ENCODE measurements around the gene GPX4.

The GPX4 gene

DNA sequence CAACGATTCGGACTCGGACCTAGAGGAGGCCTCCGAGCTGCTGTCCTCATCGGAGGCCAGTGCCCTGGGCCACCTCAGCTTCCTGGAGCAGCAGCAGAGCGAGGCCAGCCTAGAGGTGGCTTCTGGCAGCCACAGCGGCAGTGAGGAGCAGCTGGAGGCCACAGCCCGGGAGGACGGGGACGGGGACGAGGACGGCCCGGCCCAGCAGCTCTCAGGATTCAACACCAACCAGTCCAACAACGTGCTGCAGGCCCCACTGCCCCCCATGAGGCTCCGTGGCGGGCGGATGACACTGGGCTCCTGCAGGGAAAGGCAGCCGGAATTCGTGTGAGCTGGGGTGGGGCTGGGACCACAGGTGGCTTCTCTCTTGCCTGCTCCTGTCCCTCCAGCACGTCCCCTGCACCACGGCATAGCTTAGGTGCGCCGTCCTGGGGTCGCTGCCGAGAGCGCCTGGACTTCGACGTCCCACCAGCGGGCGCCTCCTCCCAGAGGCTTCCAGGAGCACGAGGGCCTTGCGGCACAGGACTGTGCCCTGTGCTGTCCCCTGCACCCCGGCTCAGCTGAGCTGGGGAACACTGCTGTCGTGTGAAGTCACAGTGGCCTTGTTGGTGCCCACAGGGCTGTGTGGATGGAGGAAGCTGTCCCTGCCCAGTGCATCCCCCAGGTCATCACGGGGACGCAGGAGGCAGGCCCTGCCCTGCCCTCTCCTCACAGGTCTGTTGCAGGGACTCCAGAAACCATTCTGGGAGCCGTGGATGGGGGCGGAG is 17.9 kb upstream of the GPX4 start:
- no peak for FAIRE-seq

GRCh38 chr19:1086613-1087012 is 17.2 kb upstream of the GPX4 start:
- FAIRE-seq, result no peak

DNA sequence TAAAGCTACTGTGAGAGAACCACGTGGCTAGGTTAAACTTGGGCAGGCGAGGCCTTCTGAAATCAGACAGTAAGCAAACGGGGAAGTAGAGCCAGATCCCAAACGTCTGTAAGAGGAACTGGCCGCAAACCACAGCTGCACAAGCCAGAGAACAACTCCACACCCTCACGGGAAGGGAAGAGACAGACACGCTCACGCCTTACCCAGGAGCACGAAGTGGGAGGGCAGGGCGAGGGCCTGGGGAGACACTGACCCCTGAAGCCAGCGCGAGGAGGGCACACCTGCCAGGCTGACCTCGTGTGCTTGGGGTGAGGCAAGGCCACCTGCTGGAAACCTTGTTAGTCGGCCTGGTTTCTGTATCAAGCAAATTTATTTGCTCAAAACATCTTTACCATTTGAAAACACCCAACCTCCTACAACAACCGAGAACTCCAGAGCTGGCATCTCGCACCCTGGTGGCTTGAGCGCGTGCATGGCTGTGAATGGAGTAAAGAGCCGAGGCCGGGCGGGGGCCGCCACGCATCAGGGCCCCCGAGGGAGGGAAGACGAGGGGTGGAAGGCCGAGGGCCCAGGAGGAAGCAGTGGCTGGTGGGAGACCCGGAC is 15.9 kb upstream of the GPX4 start:
- no peak for FAIRE-seq

DNA sequence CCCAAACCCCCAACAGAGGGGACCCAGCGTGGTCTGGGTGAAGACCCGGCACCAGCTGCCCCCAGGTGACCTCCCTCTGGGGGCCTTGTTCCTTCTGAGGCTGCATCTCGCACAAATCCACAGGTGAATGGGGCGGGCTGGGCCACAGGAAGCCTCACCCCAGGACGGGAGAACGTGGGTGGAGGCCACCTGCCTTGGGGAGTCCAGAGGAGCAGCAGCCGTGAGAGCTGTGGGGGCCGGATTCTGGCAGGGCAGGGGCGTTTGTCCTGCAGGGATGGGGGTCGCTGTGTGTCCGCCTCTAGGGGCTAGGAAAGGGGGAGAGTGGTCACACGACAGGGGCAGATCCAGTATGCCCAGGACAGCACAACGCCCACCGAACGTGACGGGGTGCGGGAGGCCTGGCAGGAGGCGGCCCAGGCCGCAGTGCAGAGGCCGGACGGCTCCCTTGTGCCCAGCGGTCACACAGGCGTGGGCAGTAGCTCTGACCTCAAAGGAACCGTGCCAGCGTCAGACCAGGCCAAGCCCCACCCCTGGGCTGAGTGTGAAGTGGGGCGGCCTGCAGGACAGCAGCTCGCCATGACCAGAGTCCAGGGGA is 15.3 kb upstream of the GPX4 start:
- FAIRE-seq, result no peak

DNA sequence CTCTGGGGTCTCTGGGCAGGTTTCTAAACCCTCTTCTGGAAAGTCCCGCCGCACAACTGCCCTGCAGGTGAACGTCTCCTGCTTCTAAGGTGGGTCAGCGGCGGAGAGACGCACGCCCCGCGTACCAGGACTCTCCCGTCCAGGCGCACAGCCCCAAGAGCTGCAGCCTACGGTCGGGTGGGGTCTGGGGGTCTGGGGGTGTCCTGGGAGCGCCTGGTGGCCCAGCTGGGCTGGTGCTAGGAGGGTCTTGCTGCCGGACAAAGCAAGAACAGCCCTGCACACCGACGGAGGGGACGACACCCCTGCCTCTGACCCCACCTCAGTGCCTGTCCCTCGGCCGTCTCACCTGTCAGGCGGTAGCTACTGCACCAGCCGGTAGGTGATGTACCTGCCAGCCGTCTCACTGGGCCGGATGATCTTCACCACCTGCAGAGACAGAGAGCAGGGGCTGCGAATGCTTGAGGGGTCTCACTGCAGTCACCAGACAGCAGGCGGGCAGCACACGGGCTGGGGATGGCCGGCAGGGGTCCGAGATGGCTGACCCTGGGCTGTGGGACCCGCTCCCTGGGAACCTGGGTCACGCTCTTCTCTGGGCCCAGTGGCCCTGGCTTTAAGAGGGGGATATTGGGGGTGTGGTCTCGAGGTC is 14.5 kb upstream of the GPX4 start:
- FAIRE-seq, result no peak

DNA sequence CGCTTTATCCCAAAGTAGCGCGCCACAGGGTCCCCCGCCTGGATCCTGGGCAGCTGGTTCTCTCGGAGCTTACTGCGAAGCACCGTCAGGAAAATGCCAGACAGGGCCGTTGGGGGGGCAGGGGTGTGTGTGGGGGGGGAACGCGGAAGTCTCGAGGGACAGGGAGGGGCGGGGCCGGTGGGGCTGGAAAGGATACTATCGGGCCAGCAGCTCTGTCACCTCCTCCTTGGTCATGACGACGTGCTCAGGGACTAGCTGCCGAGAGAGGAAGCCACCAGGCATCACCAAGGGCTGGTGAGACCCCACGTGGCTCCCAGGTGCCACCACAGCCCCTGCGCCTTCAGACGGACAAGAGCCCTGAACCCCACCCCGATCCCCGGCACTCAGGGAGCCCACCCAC is 13.9 kb upstream of the GPX4 start:
- no peak for FAIRE-seq

GRCh38 chr19:1090731-1091543 is 12.9 kb upstream of the GPX4 start:
- FAIRE-seq, result no peak

GRCh38 chr19:1091544-1092175 is 12.1 kb upstream of the GPX4 start:
- no peak for FAIRE-seq

GRCh38 chr19:1093330-1093729 is 10.5 kb upstream of the GPX4 start:
- FAIRE-seq, result no peak

DNA sequence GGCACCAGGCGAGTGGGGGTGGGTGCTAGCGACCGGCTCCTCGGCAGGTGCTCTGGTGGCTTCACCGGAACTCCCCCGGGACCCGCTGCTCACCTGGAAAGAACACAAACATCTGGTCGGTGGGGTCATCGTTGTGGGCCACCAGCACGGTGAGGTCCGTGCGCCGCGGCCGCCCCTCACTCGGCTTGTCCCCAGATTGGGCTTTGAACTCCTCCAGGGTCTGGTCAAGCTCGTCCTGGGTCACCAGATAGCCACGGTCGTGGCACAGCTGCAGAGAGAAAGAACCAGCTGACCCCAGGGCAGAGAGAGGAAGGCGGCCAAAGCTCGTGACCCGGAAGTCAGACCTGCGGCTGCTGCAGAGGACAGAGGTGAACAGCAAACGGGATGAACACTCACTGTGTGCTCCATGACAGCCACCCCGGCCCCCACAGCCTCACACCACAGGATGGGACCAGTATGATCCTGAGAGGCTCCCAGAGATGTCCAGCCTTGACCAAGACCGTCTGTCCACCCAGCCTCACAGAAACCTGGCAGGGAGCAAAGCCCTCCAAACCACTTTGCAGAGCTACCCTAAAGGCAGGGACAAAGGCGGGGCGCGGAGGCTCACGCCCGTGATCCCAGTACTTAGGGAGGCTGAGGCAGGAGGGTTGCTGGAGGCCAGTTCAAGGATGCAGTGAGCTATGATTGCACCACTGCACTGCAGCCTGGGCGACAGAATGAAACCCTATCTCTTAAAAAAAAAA is 9.8 kb upstream of the GPX4 start:
- FAIRE-seq, result no peak

DNA sequence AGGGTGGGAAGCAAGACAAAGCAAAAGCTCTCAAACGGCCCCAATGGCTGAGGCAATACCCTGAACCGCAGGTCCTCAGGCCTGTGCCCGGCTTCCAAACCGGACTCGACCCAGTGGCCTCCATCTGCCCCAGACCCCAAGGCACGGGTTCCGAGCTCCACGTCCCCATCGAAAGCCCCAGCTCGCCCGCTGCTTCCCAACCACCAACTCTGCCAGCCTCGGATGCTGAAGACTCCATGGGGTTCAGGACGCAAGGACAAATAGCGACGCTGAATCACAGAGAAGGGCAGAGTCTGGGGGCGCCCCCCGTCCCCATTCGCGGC is 9.2 kb upstream of the GPX4 start:
- no peak for FAIRE-seq

GRCh38 chr19:1094978-1095701 is 8.7 kb upstream of the GPX4 start, which contains the start of gene POLR2E:
Gene POLR2E (minus strand): TSS chr19:1095375. CDS start chr19:1095315, 60 bp downstream.
- peak; percentile 87 for FAIRE-seq

DNA sequence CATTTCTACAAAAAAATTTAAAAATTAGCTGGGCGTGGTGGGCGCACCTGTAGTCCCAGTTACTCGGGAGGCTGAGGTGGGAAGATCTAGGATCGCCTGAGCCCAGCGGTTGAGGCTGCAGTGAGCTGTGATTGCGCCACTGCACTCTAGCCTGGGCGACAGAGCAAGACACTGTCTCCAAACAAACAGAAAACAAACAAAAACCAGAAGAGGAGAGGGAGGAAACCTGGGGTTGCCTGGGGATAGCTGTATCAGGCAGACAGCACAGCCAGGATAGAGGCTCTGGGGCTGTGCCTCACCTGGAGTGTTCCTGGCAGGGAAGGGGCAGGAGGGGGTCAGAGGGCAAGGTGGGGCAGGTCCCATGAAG is 6.0 kb upstream of the GPX4 start:
- FAIRE-seq, result no peak

GRCh38 chr19:1098177-1099051 is 5.4 kb upstream of the GPX4 start:
- FAIRE-seq, result no peak

GRCh38 chr19:1101337-1101698 is 2.5 kb upstream of the GPX4 start:
- no peak for FAIRE-seq

DNA sequence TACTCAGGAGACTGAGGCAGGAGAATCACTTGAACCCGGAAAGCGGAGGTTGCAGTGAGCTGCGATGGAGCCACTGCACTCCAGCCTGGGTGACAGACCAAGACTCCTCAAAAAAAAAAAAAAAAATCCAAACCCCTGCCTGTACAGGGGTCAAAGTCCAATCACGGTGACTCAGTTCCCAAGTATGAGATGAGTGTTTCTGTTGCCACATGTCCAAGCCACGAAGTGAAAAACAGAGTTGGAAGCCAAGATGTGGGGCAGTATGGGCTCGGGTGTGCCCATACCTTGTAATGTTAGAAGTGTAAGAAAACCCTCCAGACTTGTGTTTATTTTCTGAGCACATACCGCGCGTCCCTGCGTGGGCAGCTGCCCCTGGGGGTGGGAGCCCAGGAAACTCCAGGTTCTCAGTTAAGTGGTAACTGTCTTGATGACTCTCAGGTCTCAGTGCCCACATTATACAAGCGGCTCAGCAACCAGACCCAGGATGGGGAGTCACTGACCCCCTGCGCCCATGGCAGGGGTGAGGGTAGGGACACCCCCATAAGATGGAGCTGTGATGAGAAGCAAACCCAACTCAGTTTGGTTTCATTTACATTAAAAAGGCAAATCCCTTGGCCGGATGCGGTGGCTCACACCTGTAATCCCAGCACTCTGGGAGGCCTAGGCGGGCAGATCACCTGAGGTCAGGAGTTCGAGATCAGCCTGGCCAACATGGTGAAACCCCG is 1.2 kb upstream of the GPX4 start:
- no peak for FAIRE-seq

DNA sequence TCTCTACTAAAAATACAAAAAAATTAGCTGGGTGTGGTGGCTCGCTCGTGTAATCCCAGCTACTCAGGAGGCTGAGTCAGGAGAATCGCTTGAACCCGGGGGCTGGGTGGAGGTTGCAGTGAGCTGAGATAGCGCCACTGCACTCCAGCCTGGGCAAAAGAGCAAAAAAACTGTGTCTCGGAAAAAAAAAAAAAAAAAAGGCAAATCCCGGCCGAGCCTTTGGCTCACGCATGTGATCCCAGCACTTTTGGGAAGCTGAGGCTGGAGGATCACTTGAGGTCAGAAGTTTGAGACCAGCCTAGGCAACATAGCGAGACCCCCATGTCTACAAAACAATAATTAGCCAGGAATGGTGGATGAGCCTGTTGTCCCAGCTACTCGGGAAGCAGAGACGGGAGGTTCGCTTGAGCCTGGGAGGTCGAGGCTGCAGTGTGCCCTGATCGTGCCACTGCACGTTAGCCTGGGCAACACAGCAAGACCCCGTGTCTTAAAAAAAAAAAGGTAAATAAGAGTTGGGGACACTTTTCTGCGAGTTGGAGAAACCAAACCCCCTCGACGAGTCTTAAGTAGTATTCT is 574 bp upstream of the GPX4 start:
- no peak for FAIRE-seq

- no peak for FAIRE-seq
These were observed 665 bp downstream of the GPX4 start for GRCh38 chr19:1104311-1105007.

Data from TTC549 (cell line).